ENCODE data around the gene UTP14C.

DNA sequence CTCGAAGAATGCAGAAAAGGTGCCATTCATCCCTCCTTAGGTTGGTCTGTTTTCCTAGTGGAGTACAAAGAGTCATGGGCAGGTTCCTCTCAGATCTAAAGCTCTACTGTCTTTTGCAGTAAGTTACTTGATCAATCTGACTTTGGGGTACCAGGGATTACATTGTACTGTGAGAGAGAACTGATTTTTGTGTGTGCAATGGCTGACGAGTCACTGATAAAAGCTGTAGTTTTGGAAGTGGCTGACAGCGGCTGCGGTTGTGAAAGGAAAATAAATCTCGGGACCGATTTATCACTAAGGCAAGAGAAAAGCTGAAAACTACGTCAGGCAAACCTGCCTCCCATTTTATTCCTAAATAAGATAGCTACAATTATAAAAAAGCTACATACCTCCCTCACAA lies 26.9 kb downstream of the UTP14C start:
- TF ChIP-seq, protein P1, sequence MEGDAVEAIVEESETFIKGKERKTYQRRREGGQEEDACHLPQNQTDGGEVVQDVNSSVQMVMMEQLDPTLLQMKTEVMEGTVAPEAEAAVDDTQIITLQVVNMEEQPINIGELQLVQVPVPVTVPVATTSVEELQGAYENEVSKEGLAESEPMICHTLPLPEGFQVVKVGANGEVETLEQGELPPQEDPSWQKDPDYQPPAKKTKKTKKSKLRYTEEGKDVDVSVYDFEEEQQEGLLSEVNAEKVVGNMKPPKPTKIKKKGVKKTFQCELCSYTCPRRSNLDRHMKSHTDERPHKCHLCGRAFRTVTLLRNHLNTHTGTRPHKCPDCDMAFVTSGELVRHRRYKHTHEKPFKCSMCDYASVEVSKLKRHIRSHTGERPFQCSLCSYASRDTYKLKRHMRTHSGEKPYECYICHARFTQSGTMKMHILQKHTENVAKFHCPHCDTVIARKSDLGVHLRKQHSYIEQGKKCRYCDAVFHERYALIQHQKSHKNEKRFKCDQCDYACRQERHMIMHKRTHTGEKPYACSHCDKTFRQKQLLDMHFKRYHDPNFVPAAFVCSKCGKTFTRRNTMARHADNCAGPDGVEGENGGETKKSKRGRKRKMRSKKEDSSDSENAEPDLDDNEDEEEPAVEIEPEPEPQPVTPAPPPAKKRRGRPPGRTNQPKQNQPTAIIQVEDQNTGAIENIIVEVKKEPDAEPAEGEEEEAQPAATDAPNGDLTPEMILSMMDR (IDR thresholded peaks at IDR 0.05; ENCODE audit: poor library complexity): no peak
- TF ChIP-seq EZH2phosphoT487 (IDR thresholded peaks at IDR 0.05; ENCODE audit: low read depth, severe bottlenecking, unreplicated experiment): no peak
